K562 (cell line): ENCODE data around the gene IL17F. TPM values are rescaled to one million over a fixed set of nuclear protein-coding genes. Genes with fewer than 3 reads are reported as not detected.

Experiments used
- BCL6 ChIP-seq: fragments of 250-450 bp; sonication (Bioruptor Pico); IDR thresholded peaks from 2 replicates; pipeline ENCODE4 v1.4.0; 2020
- CCNT2 ChIP-seq: IDR thresholded peaks from 2 replicates; pipeline ENCODE4 v1.6.1; 2011; ENCODE audit warnings: borderline replicate concordance, low read depth, mild to moderate bottlenecking, moderate library complexity, mixed read lengths, low read length; ENCODE audit not compliant: insufficient read length; ENCODE audit errors: extremely low read depth
- ETV1 ChIP-seq: fragments of 450-650 bp; conservative IDR thresholded peaks from 2 replicates; pipeline ENCODE4 v1.6.1; 2016; ENCODE audit warnings: missing genetic modification characterization, control low read depth, low read depth, missing compliant biosample characterization
- EWSR1 ChIP-seq: fragments of 450-650 bp; IDR thresholded peaks from 2 replicates; pipeline ENCODE4 v1.6.1; 2018; ENCODE audit warnings: borderline replicate concordance, mild to moderate bottlenecking, low read depth, moderate library complexity; ENCODE audit not compliant: partially characterized antibody
- NR2C2 ChIP-seq, 2 experiments: fragments of 200-800 bp in 1 of 2; sonication (Bioruptor generic) in 1 of 2; sonication (generic) in 1 of 2; formaldehyde crosslinking in 1 of 2; IDR thresholded peaks; 2 replicates each; pipeline versions ENCODE4 v1.6.1 to v1.8.0; 2016 to 2022; ENCODE audit warnings: mild to moderate bottlenecking in 1 of 2, missing compliant biosample characterization in 1 of 2, missing genetic modification characterization in 1 of 2, missing genetic modification reagents in 1 of 2
- STAG1 ChIP-seq: sonication (generic); formaldehyde crosslinking; IDR thresholded peaks from 2 replicates; pipeline ENCODE4 v1.5.0; 2020; ENCODE audit warnings: missing genetic modification reagents, borderline replicate concordance
- ZNF639 ChIP-seq, 2 experiments: fragments of 200-800 bp in 1 of 2; sonication (Bioruptor generic) in 1 of 2; sonication (generic) in 1 of 2; formaldehyde crosslinking in 1 of 2; IDR thresholded peaks in 1 of 2; conservative IDR thresholded peaks in 1 of 2; 2 replicates each; pipeline versions ENCODE4 v1.5.0 to v1.6.1; 2016 to 2020; ENCODE audit warnings: missing compliant biosample characterization in 1 of 2, missing genetic modification characterization in 1 of 2, missing genetic modification reagents in 1 of 2
- polyA plus RNA-seq, 8 experiments: library from polyadenylated mRNA; depleted of rRNA in 4 of 8; stranded (reverse) in 5 of 8; unstranded in 3 of 8; fragments of >200 nt; fragmentation: Nextera tagmentation in 2 of 8; fragmentation: Illumina TruSeq in 1 of 8; extraction: Ambion mirVana in 2 of 8; extraction: Trizol in 1 of 8; gene quantifications; 2 replicates each; pipeline versions ENCODE4 v1.2.1 to v1.2.3, GENCODE V29; 2011 to 2014; ENCODE audit warnings: inconsistent platforms in 1 of 8, missing spikeins in 1 of 8
- total RNA-seq, 7 experiments: library from RNA; depleted of rRNA in 6 of 7; stranded (reverse); fragments of >200 nt in 6 of 7; fragmentation: Illumina TruSeq in 2 of 7; extraction: Trizol in 2 of 7; gene quantifications; 2 replicates each; pipeline versions ENCODE4 v1.2.1 to v1.2.3, GENCODE V29; 2011 to 2021; ENCODE audit warnings: low replicate concordance in 1 of 7
- TF ChIP-seq, protein P1 (sequence below): fragments of 450-650 bp; IDR thresholded peaks from 2 replicates; pipeline ENCODE4 v1.6.1; 2016; ENCODE audit warnings: missing biosample characterization, missing genetic modification characterization
- TF ChIP-seq, protein P2 (sequence below): fragments of 450-650 bp; IDR thresholded peaks from 2 replicates; pipeline ENCODE4 v1.6.1; 2016; ENCODE audit warnings: mild to moderate bottlenecking, moderate library complexity
- TF ChIP-seq, protein P3 (sequence below): fragments of 450-650 bp; formaldehyde crosslinking; IDR thresholded peaks from 2 replicates; pipeline ENCODE4 v1.4.0; 2022; ENCODE audit warnings: mild to moderate bottlenecking, moderate library complexity

IL17F gene
- total and polyA plus RNA-seq, 9 of the 15 experiments (the other 6 are each of a cell fraction or from before 2014, with no cell fraction given): not detected

DNA sequence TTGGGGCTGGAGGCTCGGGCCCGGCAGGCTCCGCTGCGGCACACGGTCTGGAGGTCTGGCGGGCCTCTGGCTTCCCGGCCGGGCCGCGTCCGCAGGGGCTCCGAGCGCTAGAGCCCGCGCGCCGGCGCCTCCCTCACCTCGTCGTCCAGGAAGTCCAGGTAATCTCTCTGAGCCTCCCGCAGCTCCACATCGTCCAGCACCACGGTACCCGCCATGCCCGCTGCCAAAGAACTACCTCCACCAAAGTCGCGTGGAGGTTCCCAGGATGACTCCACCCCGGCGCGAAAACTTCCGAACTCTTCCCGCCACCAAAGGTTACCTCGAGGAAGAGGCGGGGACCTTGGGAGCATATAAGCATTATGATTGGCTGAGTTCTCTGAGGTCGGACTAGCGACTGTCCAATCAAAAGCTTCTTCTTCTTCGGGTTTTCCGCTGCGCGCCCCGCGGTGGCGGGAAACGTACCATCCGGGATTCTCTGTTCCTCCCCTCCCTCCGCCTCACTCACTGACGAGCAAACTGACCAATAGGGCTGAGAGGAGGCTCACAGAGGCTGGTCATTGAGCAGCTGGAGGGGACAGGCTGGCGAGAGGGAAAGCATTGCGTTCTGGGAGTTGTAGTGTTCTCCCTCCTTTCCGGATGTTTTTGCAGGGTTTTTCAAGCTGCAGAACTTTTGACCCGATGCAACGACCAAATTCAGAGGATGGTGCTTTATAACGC is 40.3 kb upstream of the IL17F start, which contains the start of gene MCM3 (continued):
- TF ChIP-seq, protein P1, sequence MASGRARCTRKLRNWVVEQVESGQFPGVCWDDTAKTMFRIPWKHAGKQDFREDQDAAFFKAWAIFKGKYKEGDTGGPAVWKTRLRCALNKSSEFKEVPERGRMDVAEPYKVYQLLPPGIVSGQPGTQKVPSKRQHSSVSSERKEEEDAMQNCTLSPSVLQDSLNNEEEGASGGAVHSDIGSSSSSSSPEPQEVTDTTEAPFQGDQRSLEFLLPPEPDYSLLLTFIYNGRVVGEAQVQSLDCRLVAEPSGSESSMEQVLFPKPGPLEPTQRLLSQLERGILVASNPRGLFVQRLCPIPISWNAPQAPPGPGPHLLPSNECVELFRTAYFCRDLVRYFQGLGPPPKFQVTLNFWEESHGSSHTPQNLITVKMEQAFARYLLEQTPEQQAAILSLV (tag): no peak
- TF ChIP-seq STAG1 (CRISPR knock-in tag) (0 out of 2 replicates have a peak, but pooled peaks have one; percentile 13), EWSR1 (no peak), ETV1 (tag) (peak; percentile 67; the same call in 1 of the 2 replicates), NR2C2 (CRISPR knock-in tag; IDR thresholded peaks at IDR 0.05) (no peak), NR2C2 (tag; IDR thresholded peaks at IDR 0.05) (peak; percentile 96), CCNT2 (peak; percentile 21), BCL6 (no peak), ZNF639 (CRISPR knock-in tag; conservative IDR thresholded peaks at IDR 0.05 in 1 of 2, IDR thresholded peaks at IDR 0.05 in 1 of 2) (peak in 1 of 2 experiments; percentile 72; a peak in 1 of 4 replicates)
- TF ChIP-seq, protein P2, sequence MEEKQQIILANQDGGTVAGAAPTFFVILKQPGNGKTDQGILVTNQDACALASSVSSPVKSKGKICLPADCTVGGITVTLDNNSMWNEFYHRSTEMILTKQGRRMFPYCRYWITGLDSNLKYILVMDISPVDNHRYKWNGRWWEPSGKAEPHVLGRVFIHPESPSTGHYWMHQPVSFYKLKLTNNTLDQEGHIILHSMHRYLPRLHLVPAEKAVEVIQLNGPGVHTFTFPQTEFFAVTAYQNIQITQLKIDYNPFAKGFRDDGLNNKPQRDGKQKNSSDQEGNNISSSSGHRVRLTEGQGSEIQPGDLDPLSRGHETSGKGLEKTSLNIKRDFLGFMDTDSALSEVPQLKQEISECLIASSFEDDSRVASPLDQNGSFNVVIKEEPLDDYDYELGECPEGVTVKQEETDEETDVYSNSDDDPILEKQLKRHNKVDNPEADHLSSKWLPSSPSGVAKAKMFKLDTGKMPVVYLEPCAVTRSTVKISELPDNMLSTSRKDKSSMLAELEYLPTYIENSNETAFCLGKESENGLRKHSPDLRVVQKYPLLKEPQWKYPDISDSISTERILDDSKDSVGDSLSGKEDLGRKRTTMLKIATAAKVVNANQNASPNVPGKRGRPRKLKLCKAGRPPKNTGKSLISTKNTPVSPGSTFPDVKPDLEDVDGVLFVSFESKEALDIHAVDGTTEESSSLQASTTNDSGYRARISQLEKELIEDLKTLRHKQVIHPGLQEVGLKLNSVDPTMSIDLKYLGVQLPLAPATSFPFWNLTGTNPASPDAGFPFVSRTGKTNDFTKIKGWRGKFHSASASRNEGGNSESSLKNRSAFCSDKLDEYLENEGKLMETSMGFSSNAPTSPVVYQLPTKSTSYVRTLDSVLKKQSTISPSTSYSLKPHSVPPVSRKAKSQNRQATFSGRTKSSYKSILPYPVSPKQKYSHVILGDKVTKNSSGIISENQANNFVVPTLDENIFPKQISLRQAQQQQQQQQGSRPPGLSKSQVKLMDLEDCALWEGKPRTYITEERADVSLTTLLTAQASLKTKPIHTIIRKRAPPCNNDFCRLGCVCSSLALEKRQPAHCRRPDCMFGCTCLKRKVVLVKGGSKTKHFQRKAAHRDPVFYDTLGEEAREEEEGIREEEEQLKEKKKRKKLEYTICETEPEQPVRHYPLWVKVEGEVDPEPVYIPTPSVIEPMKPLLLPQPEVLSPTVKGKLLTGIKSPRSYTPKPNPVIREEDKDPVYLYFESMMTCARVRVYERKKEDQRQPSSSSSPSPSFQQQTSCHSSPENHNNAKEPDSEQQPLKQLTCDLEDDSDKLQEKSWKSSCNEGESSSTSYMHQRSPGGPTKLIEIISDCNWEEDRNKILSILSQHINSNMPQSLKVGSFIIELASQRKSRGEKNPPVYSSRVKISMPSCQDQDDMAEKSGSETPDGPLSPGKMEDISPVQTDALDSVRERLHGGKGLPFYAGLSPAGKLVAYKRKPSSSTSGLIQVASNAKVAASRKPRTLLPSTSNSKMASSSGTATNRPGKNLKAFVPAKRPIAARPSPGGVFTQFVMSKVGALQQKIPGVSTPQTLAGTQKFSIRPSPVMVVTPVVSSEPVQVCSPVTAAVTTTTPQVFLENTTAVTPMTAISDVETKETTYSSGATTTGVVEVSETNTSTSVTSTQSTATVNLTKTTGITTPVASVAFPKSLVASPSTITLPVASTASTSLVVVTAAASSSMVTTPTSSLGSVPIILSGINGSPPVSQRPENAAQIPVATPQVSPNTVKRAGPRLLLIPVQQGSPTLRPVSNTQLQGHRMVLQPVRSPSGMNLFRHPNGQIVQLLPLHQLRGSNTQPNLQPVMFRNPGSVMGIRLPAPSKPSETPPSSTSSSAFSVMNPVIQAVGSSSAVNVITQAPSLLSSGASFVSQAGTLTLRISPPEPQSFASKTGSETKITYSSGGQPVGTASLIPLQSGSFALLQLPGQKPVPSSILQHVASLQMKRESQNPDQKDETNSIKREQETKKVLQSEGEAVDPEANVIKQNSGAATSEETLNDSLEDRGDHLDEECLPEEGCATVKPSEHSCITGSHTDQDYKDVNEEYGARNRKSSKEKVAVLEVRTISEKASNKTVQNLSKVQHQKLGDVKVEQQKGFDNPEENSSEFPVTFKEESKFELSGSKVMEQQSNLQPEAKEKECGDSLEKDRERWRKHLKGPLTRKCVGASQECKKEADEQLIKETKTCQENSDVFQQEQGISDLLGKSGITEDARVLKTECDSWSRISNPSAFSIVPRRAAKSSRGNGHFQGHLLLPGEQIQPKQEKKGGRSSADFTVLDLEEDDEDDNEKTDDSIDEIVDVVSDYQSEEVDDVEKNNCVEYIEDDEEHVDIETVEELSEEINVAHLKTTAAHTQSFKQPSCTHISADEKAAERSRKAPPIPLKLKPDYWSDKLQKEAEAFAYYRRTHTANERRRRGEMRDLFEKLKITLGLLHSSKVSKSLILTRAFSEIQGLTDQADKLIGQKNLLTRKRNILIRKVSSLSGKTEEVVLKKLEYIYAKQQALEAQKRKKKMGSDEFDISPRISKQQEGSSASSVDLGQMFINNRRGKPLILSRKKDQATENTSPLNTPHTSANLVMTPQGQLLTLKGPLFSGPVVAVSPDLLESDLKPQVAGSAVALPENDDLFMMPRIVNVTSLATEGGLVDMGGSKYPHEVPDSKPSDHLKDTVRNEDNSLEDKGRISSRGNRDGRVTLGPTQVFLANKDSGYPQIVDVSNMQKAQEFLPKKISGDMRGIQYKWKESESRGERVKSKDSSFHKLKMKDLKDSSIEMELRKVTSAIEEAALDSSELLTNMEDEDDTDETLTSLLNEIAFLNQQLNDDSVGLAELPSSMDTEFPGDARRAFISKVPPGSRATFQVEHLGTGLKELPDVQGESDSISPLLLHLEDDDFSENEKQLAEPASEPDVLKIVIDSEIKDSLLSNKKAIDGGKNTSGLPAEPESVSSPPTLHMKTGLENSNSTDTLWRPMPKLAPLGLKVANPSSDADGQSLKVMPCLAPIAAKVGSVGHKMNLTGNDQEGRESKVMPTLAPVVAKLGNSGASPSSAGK: peak; percentile 69
- TF ChIP-seq, protein P3, sequence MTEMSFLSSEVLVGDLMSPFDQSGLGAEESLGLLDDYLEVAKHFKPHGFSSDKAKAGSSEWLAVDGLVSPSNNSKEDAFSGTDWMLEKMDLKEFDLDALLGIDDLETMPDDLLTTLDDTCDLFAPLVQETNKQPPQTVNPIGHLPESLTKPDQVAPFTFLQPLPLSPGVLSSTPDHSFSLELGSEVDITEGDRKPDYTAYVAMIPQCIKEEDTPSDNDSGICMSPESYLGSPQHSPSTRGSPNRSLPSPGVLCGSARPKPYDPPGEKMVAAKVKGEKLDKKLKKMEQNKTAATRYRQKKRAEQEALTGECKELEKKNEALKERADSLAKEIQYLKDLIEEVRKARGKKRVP (CRISPR knock-in tag): no peak
